TTC549 (cell line): Measurements from ENCODE around the gene MDFI.
"Not testable (repeated sequence)": the region's sequence is repeated elsewhere in the genome, so short reads cannot be mapped to it uniquely, and the experiment has no call there.

Experiments
- FAIRE-seq: peaks from 2 replicates; lab custom pipeline; 2012; peaks lifted over from hg19 to GRCh38; lab: Jason Lieb, UNC

Gene MDFI

GRCh38 chr6:41602864-41603608 is 35.2 kb upstream of the MDFI start:
- FAIRE-seq: peak; percentile 46

GRCh38 chr6:41604006-41604405 is 34.3 kb upstream of the MDFI start:
- FAIRE-seq: no peak

GRCh38 chr6:41605649-41606048 is 32.6 kb upstream of the MDFI start:
- FAIRE-seq: no peak

DNA sequence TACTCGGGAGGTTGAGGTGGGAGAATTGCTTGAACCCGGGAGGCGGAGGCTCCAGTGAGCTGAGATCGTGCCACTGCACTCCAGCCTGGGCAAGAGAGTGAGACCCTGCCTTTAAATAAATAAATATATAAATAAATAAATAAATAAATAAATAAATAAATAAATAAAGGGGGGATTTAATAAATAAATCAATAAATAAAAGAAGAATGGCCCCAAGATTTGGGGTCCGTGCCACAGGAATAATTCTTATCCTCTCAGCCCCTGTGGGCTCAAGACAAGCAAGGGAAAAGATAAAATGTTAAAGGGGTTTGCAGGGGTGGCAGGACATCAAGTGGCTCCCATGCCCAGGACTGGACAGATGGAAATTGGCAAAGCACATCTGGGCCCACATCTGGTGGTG is 31.2 kb upstream of the MDFI start:
- FAIRE-seq: no peak

- FAIRE-seq: no peak
Observed at GRCh38 chr6:41607736-41608135, 30.5 kb upstream of the MDFI start.

- no peak for FAIRE-seq
Observed at GRCh38 chr6:41608443-41609151, 29.7 kb upstream of the MDFI start.

DNA sequence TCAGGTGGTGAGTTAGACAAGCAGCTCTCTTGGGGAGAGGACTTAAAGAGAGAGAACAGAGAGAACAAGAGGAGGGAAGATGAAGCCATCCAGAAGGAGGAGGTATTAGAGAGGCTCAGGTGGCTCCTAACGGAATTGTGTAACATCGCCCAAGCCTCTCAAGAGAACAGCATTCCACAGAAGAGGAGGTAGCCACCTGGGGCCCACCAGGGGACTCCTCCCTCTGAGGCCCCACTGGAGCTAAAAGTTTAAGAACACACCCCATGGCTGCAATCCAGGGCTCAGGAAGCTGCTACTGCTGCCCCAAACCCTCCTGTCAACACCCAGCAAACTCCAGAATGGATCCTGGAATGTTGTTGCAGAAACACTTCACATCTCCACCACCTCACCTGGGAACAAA is 23.6 kb upstream of the MDFI start:
- no peak for FAIRE-seq

DNA sequence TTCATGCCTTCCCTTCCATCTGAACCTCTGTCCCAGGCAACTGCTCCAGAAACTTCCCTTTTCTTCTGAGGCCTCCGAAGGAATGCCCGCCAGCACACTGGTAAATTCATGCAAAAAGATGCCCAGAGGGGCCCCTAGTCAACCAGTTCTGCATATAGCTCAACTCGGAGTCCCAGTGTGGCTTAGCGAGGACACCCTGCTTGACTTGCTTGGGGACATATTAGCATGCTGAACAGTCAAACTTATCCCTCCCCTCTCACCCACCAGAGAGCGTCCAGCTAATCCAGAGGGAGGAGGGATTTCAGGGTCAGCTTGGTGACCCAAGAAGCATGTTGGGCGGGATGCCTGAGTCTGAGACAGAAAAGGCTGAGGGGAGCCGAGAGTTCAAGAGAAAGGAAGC is 23.0 kb upstream of the MDFI start:
- FAIRE-seq: no peak

DNA sequence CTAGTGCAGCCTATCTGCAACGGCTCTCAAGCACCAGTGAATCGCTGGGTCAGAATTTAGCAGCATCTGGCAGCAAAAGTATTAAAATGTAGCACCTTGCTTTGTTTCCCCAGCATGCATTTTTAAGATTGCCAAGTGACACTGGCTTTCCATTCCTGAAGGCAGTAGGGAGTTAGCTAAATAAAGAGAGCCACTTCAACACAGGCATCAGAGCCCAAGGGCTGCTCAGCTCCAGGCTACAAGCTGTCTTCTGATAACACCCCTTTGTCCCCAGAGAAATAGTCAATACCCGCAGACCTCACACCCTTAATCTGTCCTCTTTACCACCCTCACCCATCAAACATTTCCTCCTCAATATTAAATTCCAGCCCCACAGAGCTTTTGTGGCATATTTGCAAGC is 19.7 kb upstream of the MDFI start:
- no peak for FAIRE-seq

- not testable (repeated sequence) for FAIRE-seq
Observed at GRCh38 chr6:41619193-41619592, 19.1 kb upstream of the MDFI start.

GRCh38 chr6:41621367-41621766 is 16.9 kb upstream of the MDFI start:
- no peak for FAIRE-seq

GRCh38 chr6:41621802-41622201 is 16.5 kb upstream of the MDFI start:
- FAIRE-seq: no peak

- peak; percentile 96 for FAIRE-seq
Observed at GRCh38 chr6:41622206-41622988, 15.9 kb upstream of the MDFI start.

DNA sequence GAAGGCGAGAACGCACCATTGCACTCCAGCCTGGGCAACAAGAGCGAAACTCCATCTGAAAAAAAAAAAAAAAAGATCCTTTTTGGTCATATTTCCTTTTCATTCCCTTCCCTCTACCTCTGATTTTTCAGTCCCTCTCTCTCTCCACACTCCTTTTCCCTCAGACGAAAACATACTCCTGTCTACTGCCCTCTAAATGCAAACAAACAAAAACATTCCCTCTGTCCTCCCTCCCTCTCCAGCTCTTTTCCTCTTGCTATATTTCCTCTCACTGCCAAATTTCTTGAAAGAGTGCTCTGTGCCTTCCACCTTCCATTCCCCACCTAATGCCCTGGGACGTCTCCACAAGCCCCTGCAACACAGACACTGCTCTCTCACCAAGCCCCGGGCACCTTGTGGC is 14.9 kb upstream of the MDFI start:
- no peak for FAIRE-seq

DNA sequence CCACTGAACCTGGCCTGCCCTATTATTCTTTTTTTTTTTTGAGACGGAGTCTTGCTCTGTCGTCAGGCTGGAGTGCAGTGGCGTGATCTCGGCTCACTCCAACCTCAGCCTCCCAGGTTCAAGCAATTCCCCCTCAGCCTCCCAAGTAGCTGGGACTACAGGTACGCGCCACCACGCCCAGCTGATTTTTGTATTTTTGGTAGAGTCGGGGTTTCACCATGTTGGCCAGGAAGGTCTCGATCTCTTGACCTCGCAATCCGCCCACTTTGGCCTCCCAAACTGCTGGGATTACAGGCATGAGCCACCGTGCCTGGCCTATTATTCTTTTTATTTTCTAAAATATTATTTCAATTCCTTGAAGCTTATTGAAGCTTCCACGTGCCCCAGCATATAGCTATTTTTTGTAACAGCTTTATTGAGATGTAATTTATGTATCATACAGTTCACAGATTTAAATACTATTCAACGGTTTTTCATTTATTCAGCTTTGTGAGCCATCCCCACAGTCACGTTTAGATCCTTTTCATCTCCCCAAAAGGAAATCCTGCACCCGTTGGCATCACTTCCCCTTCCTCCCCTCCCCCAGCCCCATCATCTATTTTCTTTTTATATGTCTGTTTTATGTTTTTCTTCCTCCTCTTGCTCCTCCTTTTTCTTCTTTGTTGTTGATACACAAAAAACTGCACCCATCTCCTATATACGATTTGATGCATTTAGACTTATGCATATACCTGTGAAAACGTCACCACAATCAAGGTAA is 13.5 kb upstream of the MDFI start:
- no peak for FAIRE-seq

- FAIRE-seq: no peak
Observed at GRCh38 chr6:41625442-41625841, 12.8 kb upstream of the MDFI start.

DNA sequence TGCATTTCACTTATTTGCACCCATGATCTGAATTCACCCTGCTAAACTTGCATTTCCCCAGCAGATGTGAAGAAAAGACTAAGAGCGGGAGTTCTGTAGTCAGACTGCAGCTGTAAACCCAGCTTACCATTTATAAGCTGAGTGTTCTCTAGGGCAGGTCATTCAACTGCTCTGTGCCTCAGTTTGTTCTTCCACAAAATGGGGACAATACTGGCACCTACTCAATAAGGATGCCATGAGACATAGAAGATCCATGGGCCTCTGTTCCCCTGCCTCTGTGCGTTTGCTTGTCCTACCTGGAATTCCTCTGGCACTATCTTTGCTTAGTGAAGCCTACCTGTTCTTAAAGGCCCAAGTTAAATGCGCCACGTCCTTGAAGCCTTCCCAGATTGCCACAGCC is 12.2 kb upstream of the MDFI start:
- no peak for FAIRE-seq

DNA sequence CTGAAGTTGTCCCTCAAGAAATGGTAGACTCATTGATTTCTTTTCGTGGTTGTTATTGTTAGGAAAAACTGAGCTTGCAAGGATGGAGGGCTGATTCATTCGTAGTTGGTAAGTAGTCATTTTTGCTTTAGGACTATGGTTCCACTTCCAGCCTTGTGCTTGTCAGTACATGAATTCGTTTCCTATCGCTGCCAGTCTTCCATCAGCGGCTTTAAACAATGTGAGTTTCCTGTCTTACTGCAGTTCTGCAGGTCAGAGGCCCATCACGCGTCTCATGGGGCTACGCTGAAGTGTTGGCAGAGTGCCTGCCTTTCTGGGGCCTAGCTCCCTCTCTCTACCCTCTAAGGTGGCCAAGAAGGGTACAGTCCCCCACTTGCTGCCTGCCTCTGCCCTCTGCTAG is 11.4 kb upstream of the MDFI start:
- no peak for FAIRE-seq

DNA sequence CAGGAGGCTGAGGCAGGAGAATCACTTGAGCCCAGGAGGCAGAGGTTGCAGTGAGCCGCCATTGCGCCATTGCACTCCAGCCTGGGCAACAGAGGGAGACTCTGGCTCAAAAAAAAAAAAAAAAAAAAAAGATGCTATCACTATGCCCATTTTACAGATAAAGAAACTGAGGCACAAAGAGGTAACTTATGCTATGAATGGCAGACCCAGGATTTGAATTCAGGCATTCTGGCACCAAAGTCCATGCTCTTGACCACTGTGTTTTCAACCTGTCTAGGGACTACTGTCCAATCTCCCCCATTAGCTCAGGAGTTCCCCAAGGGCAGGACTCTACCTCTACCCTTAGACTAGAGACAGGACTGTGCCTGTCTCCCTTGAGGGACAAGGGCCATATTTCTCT is 9.1 kb upstream of the MDFI start:
- no peak for FAIRE-seq

DNA sequence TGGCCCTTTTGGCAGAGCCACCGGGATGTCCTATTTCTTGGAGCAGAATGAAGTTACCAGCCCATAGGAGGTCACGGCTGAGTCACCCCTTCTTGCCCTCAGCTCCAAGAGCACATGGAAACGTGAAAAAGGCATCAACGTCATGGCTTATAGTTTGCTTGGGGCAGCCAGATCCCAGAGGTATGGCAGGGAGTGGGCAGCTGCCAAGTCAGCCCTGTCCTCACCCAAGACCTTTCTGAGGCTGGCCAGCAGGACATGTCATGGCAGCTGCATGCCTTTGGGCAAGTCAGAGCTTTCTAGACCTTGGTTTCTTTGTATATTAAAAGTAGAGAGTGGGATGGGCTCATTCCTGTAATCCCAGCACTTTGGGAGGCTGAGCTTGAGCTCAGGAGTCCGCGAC is 8.2 kb upstream of the MDFI start:
- no peak for FAIRE-seq

DNA sequence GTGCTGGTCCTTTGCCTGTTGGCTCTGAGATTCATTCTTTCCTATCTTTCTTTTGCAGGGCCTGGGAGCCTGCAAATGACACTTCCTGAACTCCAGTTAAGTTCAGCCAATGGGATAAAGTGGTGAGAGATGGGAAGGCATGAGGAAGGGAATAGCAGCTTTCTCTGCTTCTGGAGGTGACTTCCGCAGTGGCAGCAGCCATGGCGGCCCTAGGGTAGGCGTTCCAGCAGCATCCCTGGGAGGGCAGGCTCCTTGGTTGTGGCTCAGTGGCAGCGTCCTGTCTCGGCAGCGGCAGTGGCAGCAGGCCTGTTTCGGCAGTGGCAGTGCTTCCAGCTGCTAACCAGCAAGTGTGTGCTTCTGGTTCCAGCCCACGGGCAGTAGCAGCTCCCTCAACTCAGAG is 7.3 kb upstream of the MDFI start:
- FAIRE-seq: no peak

DNA sequence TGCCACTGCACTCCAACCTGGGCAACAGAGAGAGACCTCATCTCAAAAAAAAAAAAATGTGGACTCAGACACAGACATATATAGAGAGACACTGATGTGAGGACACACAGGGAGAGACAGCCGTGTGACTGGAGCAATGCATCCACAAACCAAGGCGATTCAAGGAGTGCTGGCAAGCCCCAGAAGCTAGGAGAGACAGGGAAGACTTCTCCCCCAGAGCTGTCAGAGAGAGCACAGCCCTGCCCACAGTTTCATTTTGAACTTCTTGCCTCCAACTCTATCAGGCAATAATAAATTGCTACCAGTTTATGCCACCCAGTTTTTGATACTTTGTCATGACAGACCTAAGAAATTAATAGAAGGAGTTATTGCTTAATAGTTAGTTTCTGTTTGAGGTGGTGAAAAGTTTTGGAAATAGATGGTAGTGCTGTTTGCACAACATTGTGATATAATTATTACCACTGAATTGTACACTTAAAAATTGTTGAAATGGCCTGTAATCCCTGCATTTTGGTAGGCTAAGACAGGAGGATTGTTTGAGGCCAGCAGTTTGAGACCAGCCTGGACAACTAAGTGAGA is 5.1 kb upstream of the MDFI start:
- FAIRE-seq: no peak
